HG03064 (cell line): ENCODE data around the gene CCDC171.

Experiments used
- ATAC-seq: cut with Tn5 transposase; IDR thresholded peaks from one replicate; pipeline ENCODE4 v1.9.1; 2021; ENCODE audit warnings: low read depth; ENCODE audit not compliant: unreplicated experiment

CCDC171 gene

GRCh38 chr9:15856591-15856990, 303.7 kb downstream of the CCDC171 start:
- ATAC-seq: no peak

GRCh38 chr9:15867334-15867733, 314.5 kb downstream of the CCDC171 start:
- no peak for ATAC-seq

- no peak for ATAC-seq
Observed at GRCh38 chr9:15867988-15868387, 315.1 kb downstream of the CCDC171 start.

- ATAC-seq: no peak
Observed at GRCh38 chr9:15873573-15874177, 320.8 kb downstream of the CCDC171 start.

- ATAC-seq: no peak
Observed at GRCh38 chr9:15882328-15882727, 329.5 kb downstream of the CCDC171 start.

GRCh38 chr9:15882883-15883282, 330.0 kb downstream of the CCDC171 start:
- no peak for ATAC-seq

GRCh38 chr9:15885464-15885863, 332.6 kb downstream of the CCDC171 start:
- ATAC-seq: no peak

- ATAC-seq: no peak
Observed at GRCh38 chr9:15889555-15889954, 336.7 kb downstream of the CCDC171 start.

GRCh38 chr9:15901572-15901971, 348.7 kb downstream of the CCDC171 start:
- ATAC-seq: no peak

GRCh38 chr9:15909297-15909696, 356.5 kb downstream of the CCDC171 start:
- no peak for ATAC-seq

- no peak for ATAC-seq
Observed at GRCh38 chr9:15915711-15916110, 362.9 kb downstream of the CCDC171 start.

- no peak for ATAC-seq
Observed at GRCh38 chr9:15927161-15927560, 374.3 kb downstream of the CCDC171 start.

GRCh38 chr9:15935661-15936305, 382.9 kb downstream of the CCDC171 start:
- no peak for ATAC-seq

GRCh38 chr9:15936306-15936921, 383.6 kb downstream of the CCDC171 start:
- no peak for ATAC-seq

GRCh38 chr9:15942831-15943424, 390.1 kb downstream of the CCDC171 start:
- ATAC-seq: no peak

GRCh38 chr9:15944341-15944740, 391.5 kb downstream of the CCDC171 start:
- no peak for ATAC-seq

- no peak for ATAC-seq
Observed at GRCh38 chr9:15959663-15960062, 406.8 kb downstream of the CCDC171 start.

- ATAC-seq: no peak
Observed at GRCh38 chr9:15961217-15961616, 408.4 kb downstream of the CCDC171 start.

GRCh38 chr9:15965246-15965745, 412.5 kb downstream of the CCDC171 start:
- ATAC-seq: no peak

- ATAC-seq: no peak
Observed at GRCh38 chr9:15966471-15966870, 413.6 kb downstream of the CCDC171 start.

GRCh38 chr9:15967068-15967467, 414.2 kb downstream of the CCDC171 start:
- ATAC-seq: no peak
